KOPT-K1 (cell line): ENCODE measurements around the gene USF2.

ENCODE experiments used
- H3K27ac ChIP-seq: fragments of 200-600 bp; sonication (generic); 2 replicates; pipeline ENCODE4 v1.5.1; 2016; ENCODE audit warnings: antibody characterized with exemption, mild to moderate bottlenecking, low read depth, low read length; ENCODE audit not compliant: poor library complexity, severe bottlenecking
- H3K36me3 ChIP-seq: fragments of 200-600 bp; sonication (generic); 2 replicates; pipeline ENCODE4 v1.5.1; 2017; ENCODE audit warnings: antibody characterized with exemption, mild to moderate bottlenecking, low read length, moderate library complexity; ENCODE audit not compliant: insufficient read depth
- H3K9me3 ChIP-seq: fragments of 200-600 bp; sonication (generic); 2 replicates; pipeline ENCODE4 v1.5.1; 2017; ENCODE audit warnings: antibody characterized with exemption, low read length, mild to moderate bottlenecking; ENCODE audit not compliant: insufficient read depth, poor library complexity, severe bottlenecking

USF2 gene

GRCh38 chr19:35294859-35295791, 26.4 kb downstream of the USF2 start:
- H3K27ac ChIP-seq: no peak overlapping the region
- no peaks in the 10 kb centered on the region for H3K9me3 ChIP-seq
- H3K36me3 ChIP-seq: no peaks in the 10 kb centered on the region

GRCh38 chr19:35295792-35296462, 27.2 kb downstream of the USF2 start:
- Histone ChIP-seq H3K27ac (no peak overlapping the region), H3K9me3 (no peaks in the 10 kb centered on the region), H3K36me3 (no peaks in the 10 kb centered on the region)

DNA sequence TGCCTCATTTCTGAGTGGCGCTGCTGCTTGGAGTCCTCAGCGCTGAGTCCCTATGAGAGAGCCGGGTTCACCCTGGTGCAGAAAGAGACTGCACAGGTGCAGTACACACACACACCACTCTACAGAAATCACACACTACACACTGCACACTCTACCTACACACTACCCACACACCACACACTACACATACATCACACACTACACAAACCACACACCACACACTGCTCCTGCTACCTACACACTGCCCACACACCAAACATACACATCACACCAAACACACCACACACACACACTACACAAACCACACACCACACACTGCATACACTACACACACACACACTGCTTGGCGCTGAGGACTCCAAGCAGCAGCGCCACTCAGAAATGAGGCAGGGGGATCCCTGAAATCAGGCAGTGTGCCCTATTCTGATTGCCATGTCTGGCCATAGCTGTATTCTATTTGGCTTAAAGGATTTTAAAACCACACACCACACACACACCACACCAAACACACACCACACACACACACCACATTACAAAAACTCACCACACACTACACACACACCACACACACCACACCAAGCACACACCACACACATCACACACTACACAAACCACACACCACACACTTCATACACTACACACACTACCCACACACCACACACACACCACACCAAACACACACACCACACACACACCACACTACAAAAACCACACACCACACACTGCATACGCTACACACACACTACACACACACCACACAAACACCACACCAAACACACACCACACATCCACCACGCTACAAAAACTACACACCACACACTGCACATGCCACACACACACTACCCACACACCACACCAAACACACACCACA, 28.1 kb downstream of the USF2 start:
- Histone ChIP-seq H3K27ac (no peak overlapping the region), H3K36me3 (no peaks in the 10 kb centered on the region), H3K9me3 (no peaks in the 10 kb centered on the region)

GRCh38 chr19:35297515-35297848, 28.7 kb downstream of the USF2 start:
- Histone ChIP-seq H3K27ac (no peak overlapping the region), H3K36me3 (no peaks in the 10 kb centered on the region), H3K9me3 (no peaks in the 10 kb centered on the region)

DNA sequence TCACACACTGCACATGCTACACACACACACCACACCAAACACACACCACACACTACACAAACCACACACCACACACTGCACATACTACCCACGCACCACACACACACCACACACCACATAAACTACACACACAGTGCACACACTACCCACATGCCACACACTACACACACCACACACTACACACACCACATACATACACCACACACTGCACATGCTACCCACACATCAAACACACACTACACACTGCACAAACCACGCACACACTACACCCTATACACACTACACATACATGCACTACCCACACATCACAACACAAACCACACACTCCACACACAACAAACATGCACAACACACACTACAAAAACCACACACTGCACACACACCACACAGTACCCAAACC, 29.2 kb downstream of the USF2 start:
- H3K27ac ChIP-seq: no peak overlapping the region
- no peaks in the 10 kb centered on the region for H3K9me3 ChIP-seq
- no peaks in the 10 kb centered on the region for H3K36me3 ChIP-seq

GRCh38 chr19:35298561-35298972, 29.8 kb downstream of the USF2 start:
- Histone ChIP-seq H3K9me3 (no peaks in the 10 kb centered on the region), H3K27ac (no peak overlapping the region), H3K36me3 (no peaks in the 10 kb centered on the region)

DNA sequence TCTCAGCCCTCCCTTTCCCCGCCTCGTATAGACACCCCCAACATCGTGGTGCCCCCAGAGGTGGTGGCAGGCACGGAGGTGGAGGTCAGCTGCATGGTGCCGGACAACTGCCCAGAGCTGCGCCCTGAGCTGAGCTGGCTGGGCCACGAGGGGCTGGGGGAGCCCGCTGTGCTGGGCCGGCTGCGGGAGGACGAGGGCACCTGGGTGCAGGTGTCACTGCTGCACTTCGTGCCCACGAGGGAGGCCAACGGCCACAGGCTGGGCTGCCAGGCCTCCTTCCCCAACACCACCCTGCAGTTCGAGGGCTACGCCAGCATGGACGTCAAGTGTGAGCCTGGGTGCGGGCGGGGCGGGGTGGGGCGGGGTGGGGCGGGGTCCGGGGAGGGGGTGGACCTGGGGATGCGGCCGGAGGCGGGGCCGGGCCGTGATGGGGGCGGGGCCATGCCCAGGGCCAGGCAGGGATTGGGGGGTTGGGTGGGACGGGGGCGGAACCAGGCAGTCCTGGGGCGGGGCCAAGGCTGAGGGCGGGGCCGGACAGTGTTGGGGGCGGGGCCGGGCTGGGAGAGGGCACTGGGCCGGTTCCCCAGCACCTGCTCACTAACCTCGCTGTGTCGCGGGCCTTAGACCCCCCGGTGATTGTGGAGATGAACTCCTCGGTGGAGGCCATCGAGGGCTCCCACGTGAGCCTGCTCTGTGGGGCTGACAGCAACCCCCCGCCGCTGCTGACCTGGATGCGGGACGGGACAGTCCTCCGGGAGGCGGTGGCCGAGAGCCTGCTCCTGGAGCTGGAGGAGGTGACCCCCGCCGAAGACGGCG, 31.0 kb downstream of the USF2 start:
- Histone ChIP-seq H3K27ac (no peak overlapping the region), H3K9me3 (no peaks in the 10 kb centered on the region), H3K36me3 (no peaks in the 10 kb centered on the region)

DNA sequence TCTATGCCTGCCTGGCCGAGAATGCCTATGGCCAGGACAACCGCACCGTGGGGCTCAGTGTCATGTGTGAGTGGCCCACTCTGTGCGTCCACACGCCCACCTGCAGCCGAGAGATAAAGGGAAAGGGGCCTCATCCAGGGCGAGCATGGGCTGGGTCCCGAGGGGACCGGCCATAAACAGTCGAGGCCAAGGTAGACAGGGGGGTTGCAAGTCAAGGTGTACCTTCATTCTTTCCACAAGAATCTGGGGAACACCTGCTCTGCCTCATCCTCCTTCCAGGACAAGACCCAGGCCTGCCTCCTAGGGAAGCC, 31.5 kb downstream of the USF2 start:
- H3K9me3 ChIP-seq: no peaks in the 10 kb centered on the region
- no peaks in the 10 kb centered on the region for H3K36me3 ChIP-seq
- no peak overlapping the region for H3K27ac ChIP-seq

DNA sequence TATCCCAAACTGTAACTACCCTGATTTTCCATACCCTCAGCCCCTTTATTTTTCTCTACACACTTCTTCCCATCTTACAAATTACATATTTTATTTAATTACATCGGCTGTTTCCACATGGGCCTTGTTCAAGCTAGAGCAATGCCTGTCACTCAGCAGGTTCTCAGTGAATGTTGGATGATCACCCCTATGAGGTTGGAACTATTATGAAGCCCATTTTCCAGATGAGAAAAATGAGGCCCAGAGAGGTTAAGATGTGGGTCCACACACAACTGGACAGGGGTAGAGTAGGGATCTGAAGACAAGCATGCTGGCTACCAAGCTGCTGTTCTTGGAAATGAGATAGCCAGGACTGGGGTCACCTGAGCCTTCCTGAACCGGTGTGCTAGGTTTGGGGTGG, 33.2 kb downstream of the USF2 start:
- no peaks in the 10 kb centered on the region for H3K9me3 ChIP-seq

GRCh38 chr19:35302446-35302845, 33.7 kb downstream of the USF2 start:
- Histone ChIP-seq H3K27ac (no peak overlapping the region), H3K9me3 (no peaks in the 10 kb centered on the region), H3K36me3 (no peaks in the 10 kb centered on the region)

More for the DNA sequence above, 33.2 kb downstream of the USF2 start:
- H3K36me3 ChIP-seq: no peaks in the 10 kb centered on the region
- no peak overlapping the region for H3K27ac ChIP-seq

DNA sequence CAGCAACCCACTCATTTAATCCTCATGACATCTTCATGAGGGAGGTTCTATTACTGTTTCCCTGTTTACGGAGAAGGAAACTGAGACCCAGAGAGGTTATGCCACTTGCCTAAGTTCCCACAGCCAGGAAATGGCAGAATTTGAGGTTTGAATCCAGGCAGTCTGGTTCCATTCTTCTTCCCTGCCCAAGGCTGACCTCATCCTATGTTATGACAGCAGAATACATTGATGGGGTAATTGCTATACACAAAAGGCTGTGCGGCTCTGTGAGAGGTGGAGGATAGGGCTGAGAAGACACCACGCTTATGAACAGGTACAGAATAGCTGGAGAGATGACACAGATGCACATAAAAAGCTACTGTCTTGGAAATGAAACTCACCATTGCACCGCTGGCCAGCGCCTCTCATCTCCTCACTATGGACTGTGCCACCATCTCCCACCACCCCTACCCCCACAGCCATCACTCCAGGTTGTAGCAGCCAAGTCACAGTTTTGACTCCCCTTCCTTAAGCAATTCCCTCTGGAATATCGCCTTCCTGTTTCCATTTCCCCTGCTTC, 34.7 kb downstream of the USF2 start:
- H3K36me3 ChIP-seq: no peaks in the 10 kb centered on the region
- no peak overlapping the region for H3K27ac ChIP-seq
- H3K9me3 ChIP-seq: no peaks in the 10 kb centered on the region

DNA sequence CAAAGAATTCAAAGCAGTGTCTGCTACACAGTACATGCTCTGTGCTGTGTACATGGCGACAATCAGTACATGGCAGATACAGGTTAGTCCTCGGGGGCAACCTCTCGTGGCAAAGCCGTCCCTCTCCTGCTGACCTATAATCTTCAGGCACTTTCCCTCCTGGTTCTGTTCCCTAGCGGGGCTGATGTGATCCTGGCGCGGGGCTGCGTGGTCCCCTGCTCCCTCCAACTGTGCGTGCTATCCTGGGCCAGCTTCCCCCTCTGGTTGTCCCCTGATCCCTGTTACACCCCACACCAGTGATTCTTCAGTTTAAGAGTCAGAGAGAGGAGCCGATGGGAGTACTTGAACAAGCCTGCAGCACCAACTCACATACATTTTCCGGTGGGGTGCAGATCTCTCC, 35.3 kb downstream of the USF2 start:
- no peaks in the 10 kb centered on the region for H3K9me3 ChIP-seq
- H3K36me3 ChIP-seq: no peaks in the 10 kb centered on the region
- no peak overlapping the region for H3K27ac ChIP-seq

DNA sequence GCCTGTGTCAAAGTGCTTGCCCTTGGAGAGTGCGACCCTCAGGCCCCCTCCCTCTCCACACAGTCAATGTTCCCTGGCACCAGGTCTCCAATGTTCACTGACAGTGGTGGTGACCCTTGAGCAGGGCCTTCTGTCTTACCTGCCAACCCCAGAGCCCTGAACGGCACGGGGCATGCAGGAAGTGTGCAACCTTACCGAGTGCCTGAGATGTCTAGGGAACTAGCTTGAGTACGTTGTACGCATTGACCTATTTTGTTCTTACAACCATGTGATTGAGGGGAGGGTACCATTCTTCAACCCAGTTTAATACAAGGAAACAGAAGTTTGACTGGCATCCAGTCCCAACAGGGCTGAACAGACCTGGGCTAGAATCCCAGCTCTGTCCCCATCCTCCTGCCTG, 36.4 kb downstream of the USF2 start:
- no peak overlapping the region for H3K27ac ChIP-seq
- H3K36me3 ChIP-seq: no peaks in the 10 kb centered on the region
- H3K9me3 ChIP-seq: no peaks in the 10 kb centered on the region

- H3K9me3 ChIP-seq: no peaks in the 10 kb centered on the region
- no peak overlapping the region for H3K27ac ChIP-seq
- H3K36me3 ChIP-seq: no peaks in the 10 kb centered on the region
Observed at GRCh38 chr19:35306473-35307246, 37.9 kb downstream of the USF2 start.
